IMR-90 (cell line): ENCODE data around the gene EFCAB9.

Experiments used
- BHLHE40 ChIP-seq: fragments of 150-350 bp; IDR thresholded peaks from 2 replicates; pipeline ENCODE4 v1.6.1; 2016; ENCODE audit warnings: mild to moderate bottlenecking, low read depth, low read length
- MAZ ChIP-seq: IDR thresholded peaks from 2 replicates; pipeline ENCODE4 v1.6.1; 2012; ENCODE audit warnings: low read depth, mild to moderate bottlenecking, low read length, improper control_type of control experiment, moderate library complexity, borderline replicate concordance
- MXI1 ChIP-seq: IDR thresholded peaks from 2 replicates; pipeline ENCODE4 v1.6.1; 2012; ENCODE audit warnings: low read depth, mild to moderate bottlenecking, low read length, moderate library complexity, borderline replicate concordance
- POLR2A ChIP-seq: IDR thresholded peaks from 2 replicates; pipeline ENCODE4 v1.6.1; 2012; ENCODE audit warnings: mild to moderate bottlenecking, low read depth, low read length
- TF ChIP-seq, protein P1 (sequence below): conservative IDR thresholded peaks from 2 replicates; pipeline ENCODE4 v1.5.1; 2012; ENCODE audit warnings: mild to moderate bottlenecking, low read depth, low read length, improper control_type of control experiment

GRCh38 chr5:172170251-172170701 is 23.7 kb upstream of the EFCAB9 start:
- TF ChIP-seq, protein P1, sequence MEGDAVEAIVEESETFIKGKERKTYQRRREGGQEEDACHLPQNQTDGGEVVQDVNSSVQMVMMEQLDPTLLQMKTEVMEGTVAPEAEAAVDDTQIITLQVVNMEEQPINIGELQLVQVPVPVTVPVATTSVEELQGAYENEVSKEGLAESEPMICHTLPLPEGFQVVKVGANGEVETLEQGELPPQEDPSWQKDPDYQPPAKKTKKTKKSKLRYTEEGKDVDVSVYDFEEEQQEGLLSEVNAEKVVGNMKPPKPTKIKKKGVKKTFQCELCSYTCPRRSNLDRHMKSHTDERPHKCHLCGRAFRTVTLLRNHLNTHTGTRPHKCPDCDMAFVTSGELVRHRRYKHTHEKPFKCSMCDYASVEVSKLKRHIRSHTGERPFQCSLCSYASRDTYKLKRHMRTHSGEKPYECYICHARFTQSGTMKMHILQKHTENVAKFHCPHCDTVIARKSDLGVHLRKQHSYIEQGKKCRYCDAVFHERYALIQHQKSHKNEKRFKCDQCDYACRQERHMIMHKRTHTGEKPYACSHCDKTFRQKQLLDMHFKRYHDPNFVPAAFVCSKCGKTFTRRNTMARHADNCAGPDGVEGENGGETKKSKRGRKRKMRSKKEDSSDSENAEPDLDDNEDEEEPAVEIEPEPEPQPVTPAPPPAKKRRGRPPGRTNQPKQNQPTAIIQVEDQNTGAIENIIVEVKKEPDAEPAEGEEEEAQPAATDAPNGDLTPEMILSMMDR, result no peak
- no peak for TF ChIP-seq MAZ
- TF ChIP-seq POLR2A, result no peak
- TF ChIP-seq MXI1, result no peak
- TF ChIP-seq BHLHE40, result no peak
